SK-N-SH treated with all-trans-retinoic acid at 6 μM for 48 hours (cell line): ENCODE measurements around the gene DDX31.

Source experiments
- BACH2 ChIP-seq: fragments of 250-450 bp; sonication (Bioruptor Pico); IDR thresholded peaks from 2 replicates; pipeline ENCODE4 v1.9.0; 2021; ENCODE audit warnings: mild to moderate bottlenecking, borderline replicate concordance
- CSDC2 ChIP-seq: fragments of 250-450 bp; sonication (Bioruptor Pico); IDR thresholded peaks from 2 replicates; pipeline ENCODE4 v1.5.0; 2020; ENCODE audit warnings: mild to moderate bottlenecking, moderate library complexity
- ESRRG ChIP-seq: fragments of 250-450 bp; sonication (Bioruptor Pico); IDR thresholded peaks from 2 replicates; pipeline ENCODE4 v1.6.1; 2021; ENCODE audit warnings: mild to moderate bottlenecking
- GLIS3 ChIP-seq: fragments of 250-450 bp; sonication (Bioruptor Pico); IDR thresholded peaks from 2 replicates; pipeline ENCODE4 v1.5.0; 2020; ENCODE audit warnings: mild to moderate bottlenecking, moderate library complexity
- POU6F1 ChIP-seq: fragments of 250-450 bp; sonication (Bioruptor Pico); IDR thresholded peaks from 2 replicates; pipeline ENCODE4 v1.8.0; 2021; ENCODE audit warnings: low read depth, mild to moderate bottlenecking, moderate library complexity, borderline replicate concordance
- RARB ChIP-seq: fragments of 250-450 bp; sonication (Bioruptor Pico); IDR thresholded peaks from 2 replicates; pipeline ENCODE4 v1.8.0; 2021; ENCODE audit warnings: mild to moderate bottlenecking, moderate library complexity
- TOX ChIP-seq: fragments of 250-450 bp; sonication (Bioruptor Pico); IDR thresholded peaks from 2 replicates; pipeline ENCODE4 v1.8.0; 2021; ENCODE audit warnings: mild to moderate bottlenecking, moderate library complexity, borderline replicate concordance
- ZFP3 ChIP-seq: fragments of 250-450 bp; sonication (Bioruptor Pico); IDR thresholded peaks from 2 replicates; pipeline ENCODE4 v1.5.0; 2020; ENCODE audit warnings: mild to moderate bottlenecking, moderate library complexity
- ZFP30 ChIP-seq: fragments of 450-650 bp; formaldehyde crosslinking; IDR thresholded peaks from 2 replicates; pipeline ENCODE4 v1.5.0; 2022; ENCODE audit warnings: mild to moderate bottlenecking, moderate library complexity
- ZNF8 ChIP-seq: fragments of 450-650 bp; formaldehyde crosslinking; IDR thresholded peaks from 2 replicates; pipeline ENCODE4 v1.5.0; 2020; ENCODE audit warnings: mild to moderate bottlenecking, moderate library complexity

DNA sequence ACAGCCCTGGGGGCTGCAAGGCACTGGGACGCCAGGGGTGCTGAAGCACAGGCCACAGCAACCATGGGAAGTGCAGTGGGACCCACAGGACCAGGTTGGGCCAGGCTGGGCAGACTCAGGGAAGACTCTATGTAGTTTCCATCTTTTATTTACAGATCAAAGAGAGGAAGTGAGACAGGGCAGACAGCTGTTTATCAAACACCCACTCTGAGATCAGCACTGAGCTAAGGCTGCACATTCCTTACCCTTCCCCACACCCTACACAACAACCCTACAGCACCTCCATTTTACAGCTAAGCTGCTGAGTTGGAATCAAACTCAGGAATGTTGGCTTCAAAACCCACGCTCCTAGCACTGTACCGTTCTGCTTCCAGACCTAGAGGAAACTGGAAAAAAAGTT, 67.6 kb downstream of the DDX31 start:
- TF ChIP-seq CSDC2 (CRISPR knock-in tag) (no peak), ESRRG (CRISPR knock-in tag) (no peak), RARB (CRISPR knock-in tag) (no peak), TOX (no peak), ZFP30 (CRISPR knock-in tag) (no peak), GLIS3 (CRISPR knock-in tag) (no peak), ZNF8 (CRISPR knock-in tag) (no peak), ZFP3 (CRISPR knock-in tag) (no peak), BACH2 (no peak), POU6F1 (CRISPR knock-in tag) (no peak)
